Transverse colon (tissue), 4 donors: ENCODE data around the gene HES4. TPM values are rescaled to one million over a fixed set of nuclear protein-coding genes. Genes with fewer than 3 reads are reported as not detected.

Experiments used
- DNase-seq: peaks from one replicate; pipeline ENCODE4 v3.0.0-alpha.2; 2019
- H3K27ac ChIP-seq, 4 donors: fragments of 200-600 bp; sonication (generic); 2 replicates each; pipeline ENCODE4 v1.5.1; 2016 to 2018; ENCODE audit warnings: inconsistent platforms in 4 of 4
- H3K27me3 ChIP-seq: fragments of 200-600 bp; sonication (generic); 2 replicates; pipeline ENCODE4 v1.5.1; 2017; ENCODE audit warnings: inconsistent platforms
- H3K36me3 ChIP-seq, 4 donors: fragments of 200-600 bp; sonication (generic); 2 replicates each; pipeline ENCODE4 v1.5.1; 2017 to 2019; ENCODE audit warnings: inconsistent platforms in 4 of 4
- H3K4me1 ChIP-seq, 4 donors: fragments of 200-600 bp; sonication (generic); 2 replicates each; pipeline ENCODE4 v1.5.1; 2017 to 2020; ENCODE audit warnings: inconsistent platforms in 4 of 4
- H3K4me3 ChIP-seq, 4 donors: fragments of 200-600 bp; sonication (generic); 1 replicate in 1 of 4; 2 replicates in 3 of 4; pipeline versions ENCODE4 v1.5.1 to v1.6.1; 2017 to 2019; ENCODE audit warnings: inconsistent platforms in 4 of 4
- H3K9me3 ChIP-seq, 2 donors: fragments of 200-600 bp; sonication (generic); 2 replicates each; pipeline ENCODE4 v1.5.1; 2017 to 2019; ENCODE audit warnings: inconsistent platforms in 2 of 2
- CTCF ChIP-seq, 5 experiments: fragments of 200-600 bp in 3 of 5; fragments of 450-650 bp in 2 of 5; sonication (generic) in 3 of 5; IDR thresholded peaks; 1 replicate in 2 of 5; 2 replicates in 3 of 5; pipeline ENCODE4 v1.5.1; 2016 to 2017; ENCODE audit warnings: antibody characterized with exemption in 5 of 5, inconsistent platforms in 3 of 5, mild to moderate bottlenecking in 2 of 5, moderate library complexity in 1 of 5
- EP300 ChIP-seq: sonication (generic); formaldehyde crosslinking; IDR thresholded peaks from one replicate; pipeline ENCODE4 v1.6.1; 2017; ENCODE audit warnings: antibody characterized with exemption, low read depth
- POLR2A ChIP-seq: fragments of 450-650 bp; IDR thresholded peaks from one replicate; pipeline ENCODE4 v1.6.1; 2016; ENCODE audit warnings: antibody characterized with exemption, mild to moderate bottlenecking, moderate library complexity
- POLR2AphosphoS5 ChIP-seq, 3 donors: sonication (generic); formaldehyde crosslinking; IDR thresholded peaks; one replicate each; pipeline ENCODE4 v1.6.1; 2016; ENCODE audit warnings: antibody characterized with exemption in 3 of 3
- WGBS, 2 donors: methylation state at CpG; one replicate each; pipeline ENCODE4 v1.1.5; 2018; ENCODE audit warnings: low coverage in 1 of 2; 5-methylcytosine and 5-hydroxymethylcytosine counted together
- in situ Hi-C, 4 donors: fragments of 200-750 bp; cut with MboI; loops; one replicate each; pipeline versions ENCODE4 v1.15.0 to v1.15.1; 2017; ENCODE audit warnings: low sequenced_read_pairs in 3 of 4, low pct_ligation_motif_present in 1 of 4, low pct_unique_long_range_greater_than_20kb in 1 of 4
- intact Hi-C: fragments of 100-400 bp; cut with DNase I; formaldehyde crosslinking; loops from one replicate; pipeline ENCODE4 v1.15.1; 2023; ENCODE audit warnings: low total_unique reads
- total RNA-seq, 4 donors: library from RNA; depleted of rRNA; stranded (reverse); fragments of >200 nt; gene quantifications; one replicate each; pipeline ENCODE4 v1.1.0, GENCODE V29; 2016

Gene HES4
- total RNA-seq, 4 donors from 2014 or later = 10.8 to 140 (median 15.7) TPM

DNA sequence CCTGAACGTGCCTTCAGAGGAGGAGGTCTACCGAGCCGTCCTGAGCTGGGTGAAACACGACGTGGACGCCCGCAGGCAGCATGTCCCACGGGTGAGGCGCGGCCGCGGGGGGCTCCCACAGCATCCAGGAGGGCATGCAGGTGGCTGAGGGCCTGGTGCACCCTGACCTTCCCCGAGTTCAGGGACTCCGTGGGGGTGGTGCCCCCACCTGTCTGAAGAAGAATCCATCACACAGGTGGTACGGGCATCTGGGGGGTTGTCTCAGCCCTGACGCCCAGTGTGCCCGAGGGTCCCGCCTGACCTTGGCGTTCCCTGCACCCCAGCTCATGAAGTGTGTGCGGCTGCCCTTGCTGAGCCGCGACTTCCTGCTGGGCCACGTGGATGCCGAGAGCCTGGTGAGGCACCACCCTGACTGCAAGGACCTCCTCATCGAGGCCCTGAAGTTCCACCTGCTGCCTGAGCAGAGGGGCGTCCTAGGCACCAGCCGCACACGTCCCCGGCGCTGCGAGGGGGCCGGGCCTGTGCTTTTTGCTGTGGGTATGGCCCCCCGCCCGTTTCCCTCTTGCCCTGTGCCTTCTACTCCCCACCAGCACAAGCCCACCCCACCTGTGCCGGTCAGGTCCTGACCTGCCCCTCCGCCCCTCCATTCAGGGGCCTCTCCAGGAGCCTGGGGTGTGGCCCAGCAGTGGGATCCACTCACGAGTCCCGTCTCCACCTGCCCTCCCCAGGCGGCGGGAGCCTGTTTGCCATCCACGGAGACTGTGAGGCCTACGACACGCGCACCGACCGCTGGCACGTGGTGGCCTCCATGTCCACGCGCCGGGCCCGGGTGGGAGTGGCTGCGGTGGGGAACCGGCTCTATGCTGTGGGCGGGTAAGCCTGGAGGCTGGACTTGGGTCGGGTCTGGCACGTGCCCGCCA lies 37.3 kb downstream of the HES4 start:
- DNase-seq = no peak
- Histone ChIP-seq H3K9me3 (no peaks in the 10 kb centered on the region), H3K27me3 (peaks cover 5% of the 10 kb centered on the region), H3K27ac (no peak overlapping the region), H3K36me3 (no peaks in the 10 kb centered on the region), H3K4me3 (no peak overlapping the region), H3K4me1 (peaks cover 25 to 45% (median 37%) of the 10 kb centered on the region in 4 donors)
- TF ChIP-seq POLR2AphosphoS5 (IDR thresholded peaks at IDR 0.05) = no peak
- TF ChIP-seq EP300 = no peak
- no peak for TF ChIP-seq POLR2A
- TF ChIP-seq CTCF (IDR thresholded peaks at IDR 0.05) = no peak
- intact Hi-C loops (no loop called here), in situ Hi-C loops (no loop called here)
- 94% methylated on average over 52 of the region's 57 CpGs; no CpG with 5 or more reads in 1 of the 2 donors for WGBS, 2 donors

DNA sequence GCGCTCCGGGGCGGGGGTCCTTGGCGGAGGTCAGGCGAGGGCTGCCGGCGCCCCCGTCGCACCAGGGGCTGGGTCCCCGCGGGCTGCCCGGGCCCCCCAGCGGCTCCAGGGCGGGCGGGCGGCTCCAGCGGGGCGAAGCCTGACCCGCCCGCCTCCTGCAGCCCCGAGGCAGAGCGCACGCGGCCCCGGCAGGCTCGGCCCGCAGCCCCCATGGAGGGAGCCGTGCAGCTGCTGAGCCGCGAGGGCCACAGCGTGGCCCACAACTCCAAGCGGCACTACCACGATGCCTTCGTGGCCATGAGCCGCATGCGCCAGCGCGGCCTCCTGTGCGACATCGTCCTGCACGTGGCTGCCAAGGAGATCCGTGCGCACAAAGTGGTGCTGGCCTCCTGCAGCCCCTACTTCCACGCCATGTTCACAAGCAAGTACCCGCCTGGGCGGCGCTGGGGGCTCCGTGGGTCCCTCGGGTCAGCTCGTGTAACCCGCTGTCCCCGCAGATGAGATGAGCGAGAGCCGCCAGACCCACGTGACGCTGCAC lies 38.7 kb downstream of the HES4 start:
- intact Hi-C loops = no loop called here
- WGBS, 2 donors = 57% methylated on average over 36 of the region's 56 CpGs; no CpG with 5 or more reads in 1 of the 2 donors
- H3K9me3 ChIP-seq = no peaks in the 10 kb centered on the region
- H3K27ac ChIP-seq = peak overlapping the region; percentile 6 to 65 (median 41)
- H3K4me1 ChIP-seq = peaks cover 17 to 39% (median 32%) of the 10 kb centered on the region in 4 donors
- in situ Hi-C loops = no loop called here
- no peak for DNase-seq
- no peaks in the 10 kb centered on the region for H3K27me3 ChIP-seq
- H3K36me3 ChIP-seq = peaks cover 0 to 2% (median 0%) of the 10 kb centered on the region in 4 donors
- H3K4me3 ChIP-seq = peak overlapping the region; percentile 70 to 96 (median 86)
- no peak for TF ChIP-seq CTCF (IDR thresholded peaks at IDR 0.05)
- no peak for TF ChIP-seq POLR2AphosphoS5 (IDR thresholded peaks at IDR 0.05)
- TF ChIP-seq POLR2A = no peak

- Histone ChIP-seq H3K4me3 (peak within 1 kb of the TSS; percentile 70 to 96 (median 86)), H3K27me3 (no peaks in the 10 kb centered on the region), H3K27ac (peak within 1 kb of the TSS; percentile 6 to 65 (median 41)), H3K4me1 (peaks cover 13 to 33% (median 26%) of the 10 kb centered on the region in 4 donors), H3K9me3 (no peaks in the 10 kb centered on the region), H3K36me3 (peaks cover 0 to 5% (median 1%) of the 10 kb centered on the region in 4 donors)
- TF ChIP-seq EP300 (no peak), POLR2AphosphoS5 (IDR thresholded peaks at IDR 0.05) (peak in 1 of 3 donors; percentile 20)
- DNase-seq = peak; percentile 83
- 0% methylated on average over 80 of the region's 109 CpGs; no CpG with 5 or more reads in 1 of the 2 donors for WGBS, 2 donors
- in situ Hi-C loops = no loop called here
- intact Hi-C loops = no loop called here
Observed at GRCh38 chr1:960363-961131, 39.4 kb downstream of the HES4 start, which contains the start of gene KLHL17. Gene KLHL17 (plus strand): TSS chr1:960584. CDS start chr1:960694, 110 bp downstream.

DNA sequence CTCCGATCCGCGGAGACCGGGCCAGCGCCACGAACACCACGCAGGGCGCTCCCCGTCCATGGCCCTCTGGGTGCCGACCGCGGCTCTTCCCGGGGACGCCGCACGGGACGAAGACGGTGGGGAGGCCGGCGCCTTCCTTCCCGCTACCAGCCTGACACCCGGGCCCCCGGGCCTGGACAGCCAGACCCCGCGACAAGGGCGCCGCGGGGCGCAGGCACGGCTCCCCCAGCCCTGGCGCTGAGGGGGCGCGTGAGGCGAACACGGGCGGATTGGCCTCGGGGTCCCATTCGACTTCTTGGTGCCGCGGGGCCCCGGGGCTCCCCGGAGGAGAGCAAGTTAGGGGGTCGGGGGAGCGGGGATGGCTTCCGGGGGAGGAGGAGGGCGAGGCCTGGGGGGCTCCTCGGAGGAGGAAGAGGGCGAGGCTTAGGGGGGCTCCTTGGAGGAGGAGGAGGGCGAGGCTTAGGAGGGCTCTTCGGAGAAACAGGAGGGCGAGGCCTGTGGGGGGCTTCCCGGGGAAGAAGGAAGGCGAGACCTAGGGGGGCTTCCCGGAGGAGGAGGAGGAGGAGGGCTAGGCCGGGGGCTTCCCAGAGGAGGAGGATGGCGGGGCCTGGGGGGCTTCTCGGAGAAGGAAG lies 40.0 kb downstream of the HES4 start:
- intact Hi-C loops (no loop called here), in situ Hi-C loops (no loop called here)
- H3K27me3 ChIP-seq = no peaks in the 10 kb centered on the region
- TF ChIP-seq CTCF (IDR thresholded peaks at IDR 0.05) (no peak), EP300 (no peak), POLR2A (no peak), POLR2AphosphoS5 (IDR thresholded peaks at IDR 0.05) (no peak)
- H3K4me3 ChIP-seq = peak overlapping the region; percentile 70 to 96 (median 86)
- DNase-seq = no peak
- H3K4me1 ChIP-seq = peaks cover 13 to 33% (median 26%) of the 10 kb centered on the region in 4 donors
- WGBS, 2 donors = 16 to 29% methylated on average over 5 to 43 of the region's 57 CpGs
- peaks cover 0 to 11% (median 4%) of the 10 kb centered on the region in 4 donors for H3K36me3 ChIP-seq
- H3K9me3 ChIP-seq = no peaks in the 10 kb centered on the region
- peak overlapping the region in 3 of 4 donors; percentile 6 to 65 (median 41) for H3K27ac ChIP-seq
